Erythroblast (primary cell): ENCODE results near the gene BCKDK.

ENCODE experiments used
- GATA1 ChIP-seq: IDR thresholded peaks from 2 replicates; pipeline ENCODE4 v1.6.1; 2011; ENCODE audit warnings: low read depth, mild to moderate bottlenecking, control low read depth, low read length, moderate library complexity
- POLR2A ChIP-seq: IDR thresholded peaks from 2 replicates; pipeline ENCODE4 v1.6.1; 2011; ENCODE audit warnings: mild to moderate bottlenecking, low read length

- TF ChIP-seq POLR2A (no peak), GATA1 (no peak)
Measured at GRCh38 chr16:31135535-31136286, 27.5 kb downstream of the BCKDK start, which contains the start of gene PRSS8.
